ENCODE measurements around the gene SCAF1.

Gene SCAF1

GRCh38 chr19:49667473-49667872, 25.5 kb downstream of the SCAF1 start:
- no peak for DNase-seq (ENCODE audit: insufficient read length, low spot score)
- TF ChIP-seq CTCF (IDR thresholded peaks at IDR 0.05; ENCODE audit: insufficient read depth, missing control alignments): no peak
- no peak for FAIRE-seq

GRCh38 chr19:49669516-49669915, 27.5 kb downstream of the SCAF1 start:
- FAIRE-seq (no peak), DNase-seq (ENCODE audit: insufficient read length, low spot score) (no peak)
- TF ChIP-seq CTCF (IDR thresholded peaks at IDR 0.05; ENCODE audit: insufficient read depth, missing control alignments): no peak

- FAIRE-seq: no peak
- DNase-seq (ENCODE audit: insufficient read length, low spot score): peak; percentile 94
- peak; percentile 81 for TF ChIP-seq CTCF (IDR thresholded peaks at IDR 0.05; ENCODE audit: insufficient read depth, missing control alignments)
These were observed 30.3 kb downstream of the SCAF1 start for GRCh38 chr19:49672131-49672919.

GRCh38 chr19:49676136-49676783, 34.3 kb downstream of the SCAF1 start:
- FAIRE-seq (peak; percentile 86), DNase-seq (ENCODE audit: insufficient read length, low spot score) (no peak)
- no peak for TF ChIP-seq CTCF (IDR thresholded peaks at IDR 0.05; ENCODE audit: insufficient read depth, missing control alignments)

- DNase-seq (ENCODE audit: insufficient read length, low spot score): peak; percentile 91
- FAIRE-seq: no peak
- no peak for TF ChIP-seq CTCF (IDR thresholded peaks at IDR 0.05; ENCODE audit: insufficient read depth, missing control alignments)
These were observed 34.8 kb downstream of the SCAF1 start for GRCh38 chr19:49676784-49677230.

GRCh38 chr19:49677231-49677900, 35.4 kb downstream of the SCAF1 start, which contains the start of gene PRMT1:
PRMT1 (plus strand) TSS chr19:49677271; CDS start chr19:49677281, 10 bp downstream.
- FAIRE-seq (no peak), DNase-seq (ENCODE audit: insufficient read length, low spot score) (no peak)
- TF ChIP-seq CTCF (IDR thresholded peaks at IDR 0.05; ENCODE audit: insufficient read depth, missing control alignments): no peak

Measured in D721Med (cell line).